Kidney epithelial cell (primary cell): ENCODE data around the gene TLE6. TPM values are rescaled to one million over a fixed set of nuclear protein-coding genes. Genes with fewer than 3 reads are reported as not detected.
A peak's percentile ranks its signal among the peaks of the same experiment; 100 is the strongest.
"Not testable (repeated sequence)": the region's sequence is repeated elsewhere in the genome, so short reads cannot be mapped to it uniquely, and the experiment has no call there.

ENCODE experiments used
- DNase-seq: peaks from one replicate; pipeline ENCODE4 v3.0.0-alpha.2; 2010; ENCODE audit warnings: low read depth
- H3K27me3 ChIP-seq: 2 replicates; pipeline ENCODE4 v1.6.0; 2011; ENCODE audit warnings: low read length; ENCODE audit not compliant: control insufficient read depth, insufficient read depth
- H3K36me3 ChIP-seq: 2 replicates; pipeline ENCODE4 v1.5.1; 2011; ENCODE audit warnings: low read length; ENCODE audit not compliant: control insufficient read depth, insufficient read depth
- H3K4me3 ChIP-seq: 2 replicates; pipeline ENCODE4 v1.5.1; 2011; ENCODE audit warnings: low read depth, mild to moderate bottlenecking, control low read depth, low read length
- total RNA-seq: library from RNA; depleted of rRNA; stranded (reverse); fragments of >200 nt; gene quantifications from 2 replicates; pipeline ENCODE4 v1.2.3, GENCODE V29; 2015
- TF ChIP-seq, protein P1 (sequence below): IDR thresholded peaks from 2 replicates; pipeline ENCODE4 v1.5.1; 2011; ENCODE audit warnings: mild to moderate bottlenecking, moderate library complexity, low read length, control low read depth, inconsistent platforms; ENCODE audit not compliant: insufficient read depth, poor library complexity, severe bottlenecking

TLE6 gene
- total RNA-seq, 1 donor from 2014 or later: 0.50 TPM

DNA sequence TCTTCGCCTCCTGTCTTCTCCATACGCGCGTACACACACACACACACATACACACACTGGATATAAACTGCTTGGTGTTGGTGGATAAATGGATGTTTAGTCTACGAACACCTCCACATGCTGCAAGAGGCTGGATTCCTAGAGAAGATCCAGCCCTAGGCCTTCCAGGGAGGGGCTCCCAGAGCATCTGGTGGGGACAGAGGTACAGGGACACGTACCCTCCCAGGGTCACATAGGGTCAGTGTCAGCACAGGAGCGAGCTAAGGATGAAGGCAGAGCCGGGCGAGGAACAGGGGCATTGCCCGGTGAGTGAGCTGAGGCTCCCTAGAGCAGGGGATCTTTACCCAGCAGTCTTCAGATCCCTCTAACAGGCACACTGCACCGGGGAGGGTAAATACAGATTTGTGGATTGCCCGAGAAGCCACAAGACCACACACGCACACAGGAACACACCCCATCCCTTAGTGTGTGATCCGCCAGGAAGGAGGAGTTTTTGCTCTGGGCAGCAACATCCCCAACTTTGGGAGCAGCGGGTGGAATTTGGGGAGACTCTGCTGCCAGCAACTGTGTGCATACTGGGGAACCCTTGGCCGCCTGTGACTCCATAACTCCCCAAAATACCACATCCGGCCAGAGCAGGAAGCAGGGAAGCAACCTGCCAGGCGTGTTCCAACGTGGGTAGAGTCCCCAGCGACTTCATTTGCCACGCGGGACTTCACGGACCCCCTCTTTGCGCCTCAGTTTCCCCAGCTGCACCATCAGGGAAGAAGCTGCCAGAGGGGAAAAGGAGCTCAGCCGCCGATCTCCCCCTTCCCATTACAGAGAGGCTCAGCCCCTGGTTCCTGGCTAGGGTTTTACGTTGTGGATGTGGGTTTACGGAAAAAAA is 57.5 kb downstream of the TLE6 start:
- Histone ChIP-seq H3K4me3 (peak overlapping the region; percentile 36), H3K36me3 (no peaks in the 10 kb centered on the region), H3K27me3 (peaks cover 25% of the 10 kb centered on the region)
- no peak for DNase-seq
- TF ChIP-seq, protein P1, sequence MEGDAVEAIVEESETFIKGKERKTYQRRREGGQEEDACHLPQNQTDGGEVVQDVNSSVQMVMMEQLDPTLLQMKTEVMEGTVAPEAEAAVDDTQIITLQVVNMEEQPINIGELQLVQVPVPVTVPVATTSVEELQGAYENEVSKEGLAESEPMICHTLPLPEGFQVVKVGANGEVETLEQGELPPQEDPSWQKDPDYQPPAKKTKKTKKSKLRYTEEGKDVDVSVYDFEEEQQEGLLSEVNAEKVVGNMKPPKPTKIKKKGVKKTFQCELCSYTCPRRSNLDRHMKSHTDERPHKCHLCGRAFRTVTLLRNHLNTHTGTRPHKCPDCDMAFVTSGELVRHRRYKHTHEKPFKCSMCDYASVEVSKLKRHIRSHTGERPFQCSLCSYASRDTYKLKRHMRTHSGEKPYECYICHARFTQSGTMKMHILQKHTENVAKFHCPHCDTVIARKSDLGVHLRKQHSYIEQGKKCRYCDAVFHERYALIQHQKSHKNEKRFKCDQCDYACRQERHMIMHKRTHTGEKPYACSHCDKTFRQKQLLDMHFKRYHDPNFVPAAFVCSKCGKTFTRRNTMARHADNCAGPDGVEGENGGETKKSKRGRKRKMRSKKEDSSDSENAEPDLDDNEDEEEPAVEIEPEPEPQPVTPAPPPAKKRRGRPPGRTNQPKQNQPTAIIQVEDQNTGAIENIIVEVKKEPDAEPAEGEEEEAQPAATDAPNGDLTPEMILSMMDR: no peak

DNA sequence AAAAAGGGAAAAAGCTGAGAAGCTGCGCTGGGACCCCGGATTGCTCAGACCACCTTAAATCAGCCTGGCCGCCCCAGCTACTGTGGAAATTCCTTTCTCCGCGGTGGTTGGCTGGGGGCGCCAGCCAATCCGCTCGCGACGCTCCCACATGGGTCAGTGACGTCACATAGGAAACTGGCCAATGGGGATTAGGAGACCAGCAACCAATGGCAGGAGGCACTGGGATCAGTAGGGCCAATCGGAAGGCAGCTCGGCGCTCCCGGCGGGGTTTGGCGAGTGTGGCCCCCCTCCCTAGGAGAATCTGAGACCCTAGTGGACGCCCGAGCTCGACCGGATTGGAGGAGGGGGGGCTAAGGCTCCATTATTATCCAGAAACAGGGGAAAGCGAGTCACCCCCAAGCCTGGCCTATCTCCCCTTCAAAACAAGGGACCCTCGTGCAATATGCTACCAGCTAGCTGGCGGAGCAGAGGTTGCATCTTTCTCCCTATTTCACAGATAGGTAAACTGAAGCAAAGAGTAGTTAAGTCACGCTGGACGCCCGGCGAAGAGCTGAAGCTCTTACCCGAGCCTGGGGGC is 58.3 kb downstream of the TLE6 start:
- TF ChIP-seq, protein P1: no peak
- DNase-seq: peak; percentile 95
- Histone ChIP-seq H3K36me3 (no peaks in the 10 kb centered on the region), H3K4me3 (peak overlapping the region; percentile 48), H3K27me3 (peaks cover 17% of the 10 kb centered on the region)

DNA sequence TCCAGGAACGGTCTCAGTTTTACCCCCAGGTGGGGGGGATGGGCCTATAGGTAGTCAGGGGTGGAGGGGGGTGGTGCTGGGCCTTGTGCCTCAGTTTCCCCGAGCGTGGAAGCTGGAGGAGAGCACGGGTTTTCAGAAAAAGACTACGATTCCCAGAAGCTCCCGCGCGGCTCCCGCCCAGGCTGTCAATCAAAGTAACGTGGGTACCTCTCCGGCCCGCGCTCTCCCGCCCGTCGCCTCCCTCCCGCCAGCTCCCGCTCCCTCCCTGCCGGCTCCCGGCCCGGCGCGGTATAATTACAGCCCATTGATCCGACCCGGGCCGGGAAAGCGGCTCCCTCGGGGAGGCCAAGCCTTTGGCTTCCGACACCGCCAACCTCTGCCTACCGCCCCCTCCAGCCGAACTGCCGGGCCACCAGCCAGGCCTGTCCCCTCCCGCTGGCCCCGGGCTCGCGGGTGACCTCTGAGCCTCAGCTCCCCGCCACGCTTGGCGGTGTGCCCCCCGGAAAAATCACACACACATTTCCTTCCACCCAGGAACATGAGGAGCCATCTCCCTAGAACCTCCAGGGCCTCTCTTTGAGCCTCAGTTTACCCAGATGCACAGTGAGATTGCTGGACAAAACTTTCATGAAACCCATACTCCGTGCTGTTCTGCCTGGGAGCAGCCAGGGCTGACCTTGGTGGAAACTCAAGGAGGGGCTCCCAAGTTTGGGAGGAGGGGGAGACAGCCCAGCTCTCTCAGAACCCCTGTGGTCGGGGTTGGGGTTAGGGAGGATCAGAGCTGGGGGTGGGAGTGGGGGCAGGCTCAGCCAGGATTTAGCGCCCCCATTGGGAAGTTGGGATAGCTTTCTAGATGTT is 59.0 kb downstream of the TLE6 start:
- Histone ChIP-seq H3K36me3 (no peaks in the 10 kb centered on the region), H3K4me3 (peak overlapping the region; percentile 48), H3K27me3 (peaks cover 16% of the 10 kb centered on the region)
- TF ChIP-seq, protein P1: peak; percentile 30
- no peak for DNase-seq

DNA sequence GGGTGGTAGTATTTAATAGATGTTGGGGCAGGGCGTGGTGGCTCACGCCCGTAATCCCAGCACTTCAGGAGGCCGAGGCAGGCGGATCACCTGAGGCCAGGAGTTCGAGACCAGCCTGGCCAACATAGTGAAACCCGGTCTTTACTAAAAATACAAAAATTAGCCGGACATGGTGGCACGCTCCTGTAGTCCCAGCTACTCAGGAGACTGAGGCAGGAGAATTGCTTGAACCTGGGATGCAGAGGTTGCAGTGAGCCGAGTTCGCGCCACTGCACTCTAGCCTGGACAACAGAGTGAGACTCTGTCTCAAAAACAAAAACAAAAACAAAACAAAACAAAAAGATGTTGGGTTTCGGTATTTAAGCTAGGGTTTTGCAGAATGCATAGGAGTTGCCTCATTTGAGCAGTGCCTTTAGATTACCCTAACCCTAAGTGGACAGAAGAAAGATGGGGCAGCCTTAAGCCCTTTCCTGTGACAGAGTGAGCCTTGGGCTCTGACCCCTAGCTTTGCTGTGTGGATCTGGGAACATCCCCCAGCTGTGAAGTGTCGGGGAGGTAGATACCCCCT is 59.7 kb downstream of the TLE6 start:
- H3K36me3 ChIP-seq, DNase-seq, H3K4me3 ChIP-seq: not testable (repeated sequence)
- H3K27me3 ChIP-seq: peaks cover 16% of the 10 kb centered on the region

DNA sequence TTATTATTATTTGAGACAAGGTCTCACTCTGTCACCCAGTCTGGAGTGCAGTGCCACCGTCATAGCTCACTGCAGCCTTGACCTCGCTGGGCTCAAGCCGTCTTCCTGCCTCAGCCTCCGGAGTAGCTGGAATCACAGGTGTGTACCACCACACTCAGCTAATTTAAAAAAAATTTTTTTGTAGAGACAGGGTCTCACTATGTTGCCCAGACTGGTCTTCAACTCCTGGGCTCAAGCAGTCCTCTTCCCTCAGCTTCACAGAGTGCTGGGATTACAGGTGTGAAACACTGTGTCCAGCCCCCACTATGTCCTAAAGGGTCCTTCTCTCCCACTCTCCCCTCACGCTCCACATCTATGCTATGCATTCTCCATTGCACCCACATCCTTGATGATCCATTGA is 60.9 kb downstream of the TLE6 start:
- Histone ChIP-seq H3K4me3 (no peak overlapping the region), H3K36me3 (no peaks in the 10 kb centered on the region), H3K27me3 (peaks cover 12% of the 10 kb centered on the region)
- no peak for DNase-seq
- TF ChIP-seq, protein P1: no peak
